ENCODE data around the gene MYH7B. TPM values are rescaled to one million over a fixed set of nuclear protein-coding genes. Genes with fewer than 3 reads are reported as not detected.

Gene MYH7B
- total RNA-seq, 1 experiment from 2014 or later: 0.74 TPM

DNA sequence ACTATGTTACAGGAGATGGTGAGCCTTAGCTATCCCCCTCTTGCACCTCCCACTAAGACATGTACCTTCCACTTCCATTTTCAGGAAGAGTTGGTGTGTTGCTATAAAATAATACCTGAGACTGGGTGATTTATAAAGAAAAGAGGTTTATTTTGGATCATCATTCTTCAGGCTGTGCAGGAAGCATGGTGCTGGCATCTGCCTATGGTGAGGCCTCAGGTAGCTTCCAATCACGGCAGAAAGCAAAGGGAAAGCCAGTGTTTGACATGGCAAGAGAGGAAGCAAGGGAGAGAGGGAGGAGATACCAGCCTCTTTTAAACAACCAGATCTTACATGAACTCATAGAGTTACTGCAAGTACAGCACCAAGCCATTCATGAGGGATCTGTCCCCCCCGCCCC is 32.3 kb upstream of the MYH7B start:
- ChIA-PET CTCF (no interaction called here), POLR2A (no interaction called here)
- H3K27ac ChIP-seq (ENCODE audit: low read depth, low read length): no peak overlapping the region

DNA sequence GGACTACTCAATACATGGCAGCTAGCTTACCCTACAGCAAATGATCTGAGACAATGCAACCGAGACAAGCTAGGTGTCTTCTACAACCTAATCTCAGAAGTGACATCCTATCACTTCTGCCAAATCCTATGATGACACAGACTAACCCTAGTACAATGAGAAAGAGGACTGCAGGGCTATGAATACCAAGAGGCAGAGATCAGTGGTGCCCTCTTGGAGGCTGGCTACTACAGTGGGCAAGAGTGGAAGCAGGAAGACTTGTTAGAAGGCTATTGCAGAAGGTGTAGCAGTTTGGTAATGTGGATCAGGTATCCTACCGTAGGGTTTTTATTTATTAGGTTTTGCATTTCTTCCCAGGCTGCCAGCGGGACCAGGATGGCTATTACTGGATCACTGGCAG is 30.3 kb upstream of the MYH7B start:
- H3K27ac ChIP-seq (ENCODE audit: low read depth, low read length): no peak overlapping the region
- H3K4me2 ChIP-seq (ENCODE audit: low read length): no peak overlapping the region
- no peaks in the 10 kb centered on the region for H3K9me2 ChIP-seq (ENCODE audit: insufficient read depth)
- RAD21 ChIA-PET (ENCODE audit: low non-redundant PET in 1 of 2, low total read pairs in 2 of 2, uncharacterized antibody in 2 of 2, unreplicated experiment in 2 of 2): no interaction called here
- BruUV-seq (replicated peaks): no TSS peak
- H2AFZ ChIP-seq (ENCODE audit: low read depth, low read length, poor library complexity, severe bottlenecking): no peak overlapping the region
- TF ChIP-seq SP1 (IDR thresholded peaks at IDR 0.05; ENCODE audit: low read depth) (no peak), POLR2AphosphoS5 (IDR thresholded peaks at IDR 0.05; ENCODE audit: low read depth, low read length) (0 out of 2 replicates have a peak, but pooled peaks have one; percentile 30), EZH2 (IDR thresholded peaks at IDR 0.05) (no peak), CBX3 (IDR thresholded peaks at IDR 0.05; ENCODE audit: low read depth) (no peak)
- DNase-seq (ENCODE audit: low read depth, low spot score): no peak
- peaks cover 5 to 10% of the 10 kb centered on the region in 2 experiments for H3K4me1 ChIP-seq (ENCODE audit: control insufficient read depth in 1 of 2, insufficient read depth in 2 of 2, low read length in 2 of 2)
- no peaks in the 10 kb centered on the region for H3K27me3 ChIP-seq (ENCODE audit: insufficient read depth, low read length)
- CTCF ChIA-PET: no interaction called here
- POLR2A ChIA-PET: no interaction called here
- no peak overlapping the region for H3K4me3 ChIP-seq (replicated peaks in 1 of 2; ENCODE audit: low read depth in 1 of 2, low read length in 2 of 2)
- intact Hi-C loops (cut with micrococcal nuclease): no loop called here
- no peak overlapping the region for H3K9ac ChIP-seq (ENCODE audit: low read length)
- no peaks in the 10 kb centered on the region for H4K20me1 ChIP-seq (ENCODE audit: insufficient read depth)
- peaks cover 0 to 6% of the 10 kb centered on the region in 2 experiments; a peak in 2 of 4 replicates for H3K9me3 ChIP-seq (ENCODE audit: control insufficient read depth in 1 of 2, insufficient read depth in 1 of 2, low read depth in 1 of 2, low read length in 2 of 2)
- peaks cover 7 to 49% of the 10 kb centered on the region in 2 experiments; a peak in 3 of 4 replicates for H3K36me3 ChIP-seq (ENCODE audit: control insufficient read depth in 1 of 2, insufficient read depth in 2 of 2, low read length in 2 of 2)
- H3K79me2 ChIP-seq (ENCODE audit: insufficient read depth, low read length): no peaks in the 10 kb centered on the region
- ATAC-seq: no peak

More for the DNA sequence above, 32.3 kb upstream of the MYH7B start:
- Histone ChIP-seq H3K9ac (ENCODE audit: low read length) (no peak overlapping the region), H3K9me2 (ENCODE audit: insufficient read depth) (no peaks in the 10 kb centered on the region), H3K4me1 (ENCODE audit: control insufficient read depth in 1 of 2, insufficient read depth in 2 of 2, low read length in 2 of 2) (peaks cover 5 to 10% of the 10 kb centered on the region in 2 experiments), H3K4me2 (ENCODE audit: low read length) (no peak overlapping the region), H2AFZ (ENCODE audit: low read depth, low read length, poor library complexity, severe bottlenecking) (no peak overlapping the region), H3K4me3 (replicated peaks in 1 of 2; ENCODE audit: low read depth in 1 of 2, low read length in 2 of 2) (no peak overlapping the region), H3K79me2 (ENCODE audit: insufficient read depth, low read length) (no peaks in the 10 kb centered on the region), H3K9me3 (ENCODE audit: control insufficient read depth in 1 of 2, insufficient read depth in 1 of 2, low read depth in 1 of 2, low read length in 2 of 2) (peaks cover 0 to 6% of the 10 kb centered on the region in 2 experiments; a peak in 2 of 4 replicates), H3K27me3 (ENCODE audit: insufficient read depth, low read length) (no peaks in the 10 kb centered on the region), H4K20me1 (ENCODE audit: insufficient read depth) (no peaks in the 10 kb centered on the region), H3K36me3 (ENCODE audit: control insufficient read depth in 1 of 2, insufficient read depth in 2 of 2, low read length in 2 of 2) (peaks cover 3 to 37% of the 10 kb centered on the region in 2 experiments; a peak in 3 of 4 replicates)
- intact Hi-C loops (cut with micrococcal nuclease): no loop called here
- no TSS peak for BruUV-seq (replicated peaks)
- DNase-seq (ENCODE audit: low read depth, low spot score): no peak
- ATAC-seq: no peak
- RAD21 ChIA-PET (ENCODE audit: low non-redundant PET in 1 of 2, low total read pairs in 2 of 2, uncharacterized antibody in 2 of 2, unreplicated experiment in 2 of 2): no interaction called here
- TF ChIP-seq POLR2A (IDR thresholded peaks at IDR 0.05; ENCODE audit: borderline replicate concordance, extremely low read depth, insufficient read depth, insufficient read length): no peak
- TF ChIP-seq YY1 (IDR thresholded peaks at IDR 0.05; ENCODE audit: extremely low read depth, insufficient replicate concordance, low read depth, low read length): no peak
- TF ChIP-seq ELF1 (IDR thresholded peaks at IDR 0.05; ENCODE audit: borderline replicate concordance, low read depth): no peak
- no peak for TF ChIP-seq SP1 (IDR thresholded peaks at IDR 0.05; ENCODE audit: low read depth)
- no peak for TF ChIP-seq EZH2phosphoT487 (IDR thresholded peaks at IDR 0.05; ENCODE audit: borderline replicate concordance)
- TF ChIP-seq, protein P1, sequence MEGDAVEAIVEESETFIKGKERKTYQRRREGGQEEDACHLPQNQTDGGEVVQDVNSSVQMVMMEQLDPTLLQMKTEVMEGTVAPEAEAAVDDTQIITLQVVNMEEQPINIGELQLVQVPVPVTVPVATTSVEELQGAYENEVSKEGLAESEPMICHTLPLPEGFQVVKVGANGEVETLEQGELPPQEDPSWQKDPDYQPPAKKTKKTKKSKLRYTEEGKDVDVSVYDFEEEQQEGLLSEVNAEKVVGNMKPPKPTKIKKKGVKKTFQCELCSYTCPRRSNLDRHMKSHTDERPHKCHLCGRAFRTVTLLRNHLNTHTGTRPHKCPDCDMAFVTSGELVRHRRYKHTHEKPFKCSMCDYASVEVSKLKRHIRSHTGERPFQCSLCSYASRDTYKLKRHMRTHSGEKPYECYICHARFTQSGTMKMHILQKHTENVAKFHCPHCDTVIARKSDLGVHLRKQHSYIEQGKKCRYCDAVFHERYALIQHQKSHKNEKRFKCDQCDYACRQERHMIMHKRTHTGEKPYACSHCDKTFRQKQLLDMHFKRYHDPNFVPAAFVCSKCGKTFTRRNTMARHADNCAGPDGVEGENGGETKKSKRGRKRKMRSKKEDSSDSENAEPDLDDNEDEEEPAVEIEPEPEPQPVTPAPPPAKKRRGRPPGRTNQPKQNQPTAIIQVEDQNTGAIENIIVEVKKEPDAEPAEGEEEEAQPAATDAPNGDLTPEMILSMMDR (IDR thresholded peaks at IDR 0.05 in 2 of 3, conservative IDR thresholded peaks at IDR 0.05 in 1 of 3; ENCODE audit: borderline replicate concordance in 1 of 3, insufficient read depth in 1 of 3, low read depth in 2 of 3, low read length in 2 of 3): no peak
